ENCODE measurements around the gene ZBTB16. TPM values are rescaled to one million over a fixed set of nuclear protein-coding genes. Genes with fewer than 3 reads are reported as not detected.

The ZBTB16 gene
- polyA plus RNA-seq, 3 donors: 4.1 to 12.3 (median 8.3) TPM

DNA sequence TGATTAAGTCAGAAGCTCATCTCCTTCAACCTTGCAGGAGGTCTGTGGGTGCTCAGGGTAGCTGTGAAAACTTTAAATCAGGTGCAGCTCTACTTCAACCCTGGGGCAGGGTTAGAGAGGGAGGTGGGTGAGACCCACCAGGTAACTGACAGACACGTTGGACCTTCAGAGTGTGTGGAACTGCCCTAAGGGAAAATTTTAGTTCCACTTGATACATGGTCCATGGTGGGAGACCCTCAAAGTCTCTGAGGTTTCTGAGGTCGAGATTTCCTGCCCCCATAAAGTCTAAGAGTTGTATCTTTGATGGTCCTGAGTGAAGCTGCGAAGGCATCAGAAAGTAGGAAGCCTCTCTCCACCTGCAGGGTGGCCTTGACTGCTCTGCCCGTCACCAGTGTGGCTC lies 212.8 kb downstream of the ZBTB16 start:
- H4K20me1 ChIP-seq (ENCODE audit: insufficient read depth, low read length): no peaks in the 10 kb centered on the region
- peaks cover 15 to 36% (median 18%) of the 10 kb centered on the region in 3 donors for H3K27me3 Mint-ChIP-seq (ENCODE audit: low read depth in 3 of 3)

DNA sequence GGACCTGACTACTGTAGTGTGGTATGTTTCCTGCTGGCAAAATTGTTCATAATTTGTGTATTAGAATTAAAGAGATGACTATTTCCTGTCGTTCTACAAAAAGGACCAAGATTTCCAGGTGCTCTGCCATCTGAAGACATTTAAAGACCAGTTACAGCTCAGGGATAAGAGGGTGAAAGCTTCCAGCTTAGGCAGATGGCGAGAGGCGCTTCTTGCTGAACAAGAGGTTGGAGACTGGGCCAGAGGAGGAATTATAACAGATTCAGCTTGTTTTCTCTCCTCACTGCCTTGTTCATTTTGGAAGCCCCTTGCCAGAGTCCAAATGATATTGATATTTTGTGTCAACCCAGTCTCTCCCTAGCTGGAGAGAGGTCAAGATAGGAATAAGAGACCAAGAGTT lies 213.6 kb downstream of the ZBTB16 start:
- no peak overlapping the region for H3K4me3 Mint-ChIP-seq
- intact Hi-C loops (cut with micrococcal nuclease): no loop called here
- Histone ChIP-seq H3K36me3 (replicated peaks in 1 of 2; ENCODE audit: control insufficient read depth in 1 of 2, insufficient read depth in 2 of 2, low read length in 2 of 2) (no peaks in the 10 kb centered on the region), H3K9ac (ENCODE audit: insufficient read depth, low read length, poor library complexity, severe bottlenecking) (no peak overlapping the region), H3K4me2 (replicated peaks; ENCODE audit: extremely low read depth, low read length, poor library complexity, severe bottlenecking) (no peak overlapping the region), H3K9me3 (replicated peaks in 1 of 2; ENCODE audit: control insufficient read depth in 1 of 2, insufficient read depth in 1 of 2, low read length in 2 of 2) (no peaks in the 10 kb centered on the region), H2AFZ (ENCODE audit: insufficient read depth, low read depth, low read length, poor library complexity, severe bottlenecking) (no peak overlapping the region), H3K4me1 (ENCODE audit: control insufficient read depth in 1 of 2, insufficient read depth in 2 of 2, low read length in 2 of 2) (no peaks in the 10 kb centered on the region), H3K27me3 (ENCODE audit: control insufficient read depth in 2 of 2, insufficient read depth in 2 of 2, low read length in 2 of 2) (peaks cover 6 to 10% of the 10 kb centered on the region in 2 donors), H3K4me3 (replicated peaks in 1 of 3; ENCODE audit: low read depth in 2 of 3, low read length in 3 of 3) (no peak overlapping the region), H3K79me2 (ENCODE audit: insufficient read depth, low read length) (no peaks in the 10 kb centered on the region), H4K20me1 (ENCODE audit: insufficient read depth, low read length) (no peaks in the 10 kb centered on the region), H3K27ac (ENCODE audit: low read depth in 1 of 2, low read length in 2 of 2) (no peak overlapping the region)
- WGBS (ENCODE audit: insufficient coverage): 78% methylated on average over 1 of the region's 3 CpGs
- no peak overlapping the region for H3K27ac Mint-ChIP-seq
- H3K4me1 Mint-ChIP-seq: no peaks in the 10 kb centered on the region
- TF ChIP-seq, protein P1, sequence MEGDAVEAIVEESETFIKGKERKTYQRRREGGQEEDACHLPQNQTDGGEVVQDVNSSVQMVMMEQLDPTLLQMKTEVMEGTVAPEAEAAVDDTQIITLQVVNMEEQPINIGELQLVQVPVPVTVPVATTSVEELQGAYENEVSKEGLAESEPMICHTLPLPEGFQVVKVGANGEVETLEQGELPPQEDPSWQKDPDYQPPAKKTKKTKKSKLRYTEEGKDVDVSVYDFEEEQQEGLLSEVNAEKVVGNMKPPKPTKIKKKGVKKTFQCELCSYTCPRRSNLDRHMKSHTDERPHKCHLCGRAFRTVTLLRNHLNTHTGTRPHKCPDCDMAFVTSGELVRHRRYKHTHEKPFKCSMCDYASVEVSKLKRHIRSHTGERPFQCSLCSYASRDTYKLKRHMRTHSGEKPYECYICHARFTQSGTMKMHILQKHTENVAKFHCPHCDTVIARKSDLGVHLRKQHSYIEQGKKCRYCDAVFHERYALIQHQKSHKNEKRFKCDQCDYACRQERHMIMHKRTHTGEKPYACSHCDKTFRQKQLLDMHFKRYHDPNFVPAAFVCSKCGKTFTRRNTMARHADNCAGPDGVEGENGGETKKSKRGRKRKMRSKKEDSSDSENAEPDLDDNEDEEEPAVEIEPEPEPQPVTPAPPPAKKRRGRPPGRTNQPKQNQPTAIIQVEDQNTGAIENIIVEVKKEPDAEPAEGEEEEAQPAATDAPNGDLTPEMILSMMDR (IDR thresholded peaks at IDR 0.05): no peak
- no peaks in the 10 kb centered on the region for H3K36me3 Mint-ChIP-seq
- H3K27me3 Mint-ChIP-seq (ENCODE audit: low read depth in 3 of 3): peaks cover 15 to 37% (median 23%) of the 10 kb centered on the region in 3 donors
- H3K9me3 Mint-ChIP-seq: no peaks in the 10 kb centered on the region
- no peak for DNase-seq

More for the DNA sequence above, 212.8 kb downstream of the ZBTB16 start:
- Histone ChIP-seq H3K27me3 (ENCODE audit: control insufficient read depth in 2 of 2, insufficient read depth in 2 of 2, low read length in 2 of 2) (peaks cover 6 to 10% of the 10 kb centered on the region in 2 donors), H3K9me3 (replicated peaks in 1 of 2; ENCODE audit: control insufficient read depth in 1 of 2, insufficient read depth in 1 of 2, low read length in 2 of 2) (no peaks in the 10 kb centered on the region), H3K79me2 (ENCODE audit: insufficient read depth, low read length) (no peaks in the 10 kb centered on the region), H3K27ac (ENCODE audit: low read depth in 1 of 2, low read length in 2 of 2) (no peak overlapping the region), H3K4me3 (replicated peaks in 1 of 3; ENCODE audit: low read depth in 2 of 3, low read length in 3 of 3) (no peak overlapping the region), H3K4me1 (ENCODE audit: control insufficient read depth in 1 of 2, insufficient read depth in 2 of 2, low read length in 2 of 2) (no peaks in the 10 kb centered on the region), H3K9ac (ENCODE audit: insufficient read depth, low read length, poor library complexity, severe bottlenecking) (no peak overlapping the region), H3K36me3 (replicated peaks in 1 of 2; ENCODE audit: control insufficient read depth in 1 of 2, insufficient read depth in 2 of 2, low read length in 2 of 2) (no peaks in the 10 kb centered on the region), H2AFZ (ENCODE audit: insufficient read depth, low read depth, low read length, poor library complexity, severe bottlenecking) (no peak overlapping the region), H3K4me2 (replicated peaks; ENCODE audit: extremely low read depth, low read length, poor library complexity, severe bottlenecking) (no peak overlapping the region)
- no peak for DNase-seq
- Mint-ChIP-seq H3K9me3 (no peaks in the 10 kb centered on the region), H3K4me3 (no peak overlapping the region), H3K36me3 (no peaks in the 10 kb centered on the region), H3K27ac (no peak overlapping the region), H3K4me1 (no peaks in the 10 kb centered on the region)
- TF ChIP-seq, protein P1 (IDR thresholded peaks at IDR 0.05): no peak
- WGBS (ENCODE audit: insufficient coverage): 93% methylated on average over 2 of the region's 4 CpGs
- intact Hi-C loops (cut with micrococcal nuclease): no loop called here
